DOHH2 (cell line): ENCODE measurements around the gene ERBB2.
A peak's percentile ranks its signal among the peaks of the same experiment; 100 is the strongest.

Experiments
- H3F3A ChIP-seq: fragments of 200-600 bp; sonication (generic), shearing (Covaris generic); 2 replicates; pipeline ENCODE4 v1.6.0; 2016; ENCODE audit warnings: antibody characterized with exemption, mild to moderate bottlenecking; ENCODE audit not compliant: control insufficient read depth, insufficient read depth
- H3K27ac ChIP-seq: fragments of 200-600 bp; sonication (generic); 2 replicates; pipeline ENCODE4 v1.5.1; 2014; ENCODE audit warnings: low read depth, mild to moderate bottlenecking, low read length, moderate library complexity
- H3K27me3 ChIP-seq: fragments of 200-600 bp; sonication (generic); 2 replicates; pipeline ENCODE4 v1.6.1; 2014; ENCODE audit warnings: mild to moderate bottlenecking, low read length, mixed read lengths; ENCODE audit not compliant: control insufficient read depth
- H3K36me3 ChIP-seq: fragments of 200-600 bp; sonication (generic); 2 replicates; pipeline ENCODE4 v1.6.1; 2014; ENCODE audit warnings: mild to moderate bottlenecking, low read length, moderate library complexity, mixed read lengths; ENCODE audit not compliant: control insufficient read depth
- H3K4me1 ChIP-seq: fragments of 200-600 bp; sonication (generic); 2 replicates; pipeline ENCODE4 v1.6.1; 2014; ENCODE audit warnings: mild to moderate bottlenecking, low read length, mixed read lengths; ENCODE audit not compliant: control insufficient read depth
- H3K4me2 ChIP-seq: fragments of 200-600 bp; sonication (generic); 2 replicates; pipeline ENCODE4 v1.6.0; 2014; ENCODE audit warnings: mild to moderate bottlenecking, low read length, moderate library complexity
- H3K4me3 ChIP-seq: fragments of 200-600 bp; sonication (generic); 2 replicates; pipeline ENCODE4 v1.5.1; 2014; ENCODE audit warnings: mild to moderate bottlenecking, low read length, mixed read lengths
- H3K79me2 ChIP-seq: fragments of 200-600 bp; sonication (generic); 2 replicates; pipeline ENCODE4 v1.6.1; 2014; ENCODE audit warnings: mild to moderate bottlenecking, low read length, mixed read lengths; ENCODE audit not compliant: control insufficient read depth
- H3K9me2 ChIP-seq: fragments of 200-600 bp; sonication (generic); replicated peaks from 2 replicates; pipeline ENCODE4 v1.6.1; 2014; ENCODE audit warnings: mild to moderate bottlenecking, low read length, mixed read lengths; ENCODE audit not compliant: control insufficient read depth
- H3K9me3 ChIP-seq: fragments of 200-600 bp; sonication (generic); 2 replicates; pipeline ENCODE4 v1.6.1; 2014; ENCODE audit warnings: antibody characterized with exemption, low read length, mixed read lengths; ENCODE audit not compliant: control insufficient read depth, insufficient read depth
- H4K20me1 ChIP-seq: fragments of 200-600 bp; sonication (generic); 2 replicates; pipeline ENCODE4 v1.6.0; 2014; ENCODE audit warnings: low read depth, mild to moderate bottlenecking, antibody characterized with exemption, low read length, moderate library complexity; ENCODE audit not compliant: control insufficient read depth, insufficient read depth
- CTCF ChIP-seq: fragments of 200-600 bp; sonication (generic); IDR thresholded peaks from one replicate; pipeline ENCODE4 v1.5.1; 2014; ENCODE audit warnings: antibody characterized with exemption, mild to moderate bottlenecking, low read depth, low read length; ENCODE audit not compliant: poor library complexity, severe bottlenecking
- EZH2phosphoT487 ChIP-seq: fragments of 200-600 bp; sonication (generic); IDR thresholded peaks from 2 replicates; pipeline ENCODE4 v1.6.1; 2017; ENCODE audit warnings: borderline replicate concordance, mild to moderate bottlenecking, antibody characterized with exemption, low read length, moderate library complexity, mixed read lengths

Gene ERBB2

DNA sequence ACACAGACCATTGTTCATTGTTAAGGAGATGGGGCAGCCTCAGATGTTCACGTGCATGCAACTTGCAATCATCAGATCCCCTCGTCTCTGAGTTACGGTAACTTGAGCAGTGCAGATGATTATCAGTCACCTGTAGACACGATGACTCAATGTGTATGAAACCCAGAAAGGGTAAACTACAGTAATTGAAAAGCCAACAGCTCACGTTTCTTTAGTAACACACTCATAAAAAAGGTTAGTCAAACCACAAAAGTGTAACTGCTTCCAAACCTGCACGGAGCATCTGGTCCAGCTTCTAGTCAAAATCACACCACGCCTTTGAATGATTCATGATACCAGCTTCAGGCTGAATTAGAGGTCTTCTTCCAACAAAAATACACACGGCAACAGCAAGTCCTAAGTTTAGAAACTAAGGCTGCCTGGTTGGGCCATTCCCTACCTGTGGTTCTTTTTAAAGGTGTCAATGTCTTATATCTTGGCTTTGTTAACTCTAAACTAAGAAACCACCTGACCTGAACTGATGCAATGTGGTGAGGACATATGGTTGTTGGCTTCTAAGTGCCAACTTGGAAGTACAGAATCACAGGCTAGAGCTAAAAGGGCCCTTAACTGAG is 70.2 kb downstream of the ERBB2 start:
- H3K36me3 ChIP-seq: peaks cover 100% of the 10 kb centered on the region
- no peaks in the 10 kb centered on the region for H3K27me3 ChIP-seq
- H4K20me1 ChIP-seq: no peaks in the 10 kb centered on the region
- H3K9me3 ChIP-seq: no peaks in the 10 kb centered on the region
- peak overlapping the region; percentile 89 for H3K27ac ChIP-seq
- H3K79me2 ChIP-seq: peaks cover 100% of the 10 kb centered on the region
- TF ChIP-seq EZH2phosphoT487: no peak
- no peak for TF ChIP-seq CTCF
- peaks cover 100% of the 10 kb centered on the region for H3K4me1 ChIP-seq
- H3K4me3 ChIP-seq: peak overlapping the region; percentile 78
- no peaks in the 10 kb centered on the region for H3K9me2 ChIP-seq
- peak overlapping the region; percentile 94 for H3K4me2 ChIP-seq
- peaks cover 39% of the 10 kb centered on the region for H3F3A ChIP-seq

- Histone ChIP-seq H3K4me2 (peak overlapping the region; percentile 94), H3K27ac (peak overlapping the region; percentile 89), H3K9me3 (no peaks in the 10 kb centered on the region), H3K4me3 (peak overlapping the region; percentile 78), H3F3A (peaks cover 53% of the 10 kb centered on the region), H3K9me2 (no peaks in the 10 kb centered on the region), H4K20me1 (no peaks in the 10 kb centered on the region), H3K79me2 (peaks cover 100% of the 10 kb centered on the region), H3K27me3 (no peaks in the 10 kb centered on the region), H3K36me3 (peaks cover 98% of the 10 kb centered on the region), H3K4me1 (peaks cover 100% of the 10 kb centered on the region)
- TF ChIP-seq EZH2phosphoT487: no peak
- TF ChIP-seq CTCF: no peak
These were observed 72.6 kb downstream of the ERBB2 start for GRCh38 chr17:39772415-39772814.

GRCh38 chr17:39772987-39773934 is 73.4 kb downstream of the ERBB2 start:
- Histone ChIP-seq H3K4me3 (peak overlapping the region; percentile 78), H3K36me3 (peaks cover 98% of the 10 kb centered on the region), H4K20me1 (no peaks in the 10 kb centered on the region), H3K4me2 (peak overlapping the region; percentile 94), H3K27me3 (no peaks in the 10 kb centered on the region), H3K9me3 (no peaks in the 10 kb centered on the region), H3F3A (peaks cover 61% of the 10 kb centered on the region), H3K27ac (peak overlapping the region; percentile 89), H3K79me2 (peaks cover 100% of the 10 kb centered on the region), H3K9me2 (no peaks in the 10 kb centered on the region), H3K4me1 (peaks cover 100% of the 10 kb centered on the region)
- TF ChIP-seq CTCF (no peak), EZH2phosphoT487 (no peak)
